Gastrocnemius medialis (tissue), 4 donors: ENCODE results near the gene ZBTB4.

Experiments
- POLR2A ChIP-seq, 2 donors: fragments of 450-650 bp; IDR thresholded peaks; one replicate each; pipeline ENCODE4 v1.6.1; 2017; ENCODE audit warnings: antibody characterized with exemption in 2 of 2, mild to moderate bottlenecking in 2 of 2, moderate library complexity in 2 of 2
- TF ChIP-seq, protein P1 (sequence below), 5 experiments: fragments of 450-650 bp in 3 of 5; fragments of 200-600 bp in 2 of 5; sonication (generic) in 2 of 5; IDR thresholded peaks in 4 of 5; conservative IDR thresholded peaks in 1 of 5; 1 replicate in 4 of 5; 2 replicates in 1 of 5; pipeline ENCODE4 v1.5.1; 2016 to 2019; ENCODE audit warnings: antibody characterized with exemption in 5 of 5, mild to moderate bottlenecking in 3 of 5, moderate library complexity in 3 of 5

- TF ChIP-seq, protein P1, sequence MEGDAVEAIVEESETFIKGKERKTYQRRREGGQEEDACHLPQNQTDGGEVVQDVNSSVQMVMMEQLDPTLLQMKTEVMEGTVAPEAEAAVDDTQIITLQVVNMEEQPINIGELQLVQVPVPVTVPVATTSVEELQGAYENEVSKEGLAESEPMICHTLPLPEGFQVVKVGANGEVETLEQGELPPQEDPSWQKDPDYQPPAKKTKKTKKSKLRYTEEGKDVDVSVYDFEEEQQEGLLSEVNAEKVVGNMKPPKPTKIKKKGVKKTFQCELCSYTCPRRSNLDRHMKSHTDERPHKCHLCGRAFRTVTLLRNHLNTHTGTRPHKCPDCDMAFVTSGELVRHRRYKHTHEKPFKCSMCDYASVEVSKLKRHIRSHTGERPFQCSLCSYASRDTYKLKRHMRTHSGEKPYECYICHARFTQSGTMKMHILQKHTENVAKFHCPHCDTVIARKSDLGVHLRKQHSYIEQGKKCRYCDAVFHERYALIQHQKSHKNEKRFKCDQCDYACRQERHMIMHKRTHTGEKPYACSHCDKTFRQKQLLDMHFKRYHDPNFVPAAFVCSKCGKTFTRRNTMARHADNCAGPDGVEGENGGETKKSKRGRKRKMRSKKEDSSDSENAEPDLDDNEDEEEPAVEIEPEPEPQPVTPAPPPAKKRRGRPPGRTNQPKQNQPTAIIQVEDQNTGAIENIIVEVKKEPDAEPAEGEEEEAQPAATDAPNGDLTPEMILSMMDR (IDR thresholded peaks at IDR 0.05 in 4 of 5, conservative IDR thresholded peaks at IDR 0.05 in 1 of 5): no peak
- no peak for TF ChIP-seq POLR2A (IDR thresholded peaks at IDR 0.05)
Measured at GRCh38 chr17:7501729-7502128, 22.3 kb upstream of the ZBTB4 start.
